NOMO-1 treated with DMSO at 0.1 percent for 48 hours (cell line): ENCODE measurements around the gene AK1.
"Not testable (repeated sequence)": the region's sequence is repeated elsewhere in the genome, so short reads cannot be mapped to it uniquely, and the experiment has no call there.

Experiments
- DNase-seq: peaks from one replicate; lab custom pipeline; 2025; ENCODE audit not compliant: unreplicated experiment; lab: John Stamatoyannopoulos, UW

Gene AK1

GRCh38 chr9:127884976-127885490 is 7.6 kb upstream of the AK1 start:
- no peak for DNase-seq

- DNase-seq = no peak
Observed at GRCh38 chr9:127884427-127884911, 7.0 kb upstream of the AK1 start.

GRCh38 chr9:127883959-127884358 is 6.5 kb upstream of the AK1 start:
- DNase-seq = no peak

GRCh38 chr9:127881715-127882114 is 4.2 kb upstream of the AK1 start:
- DNase-seq = not testable (repeated sequence)

GRCh38 chr9:127880143-127880542 is 2.7 kb upstream of the AK1 start:
- no peak for DNase-seq

GRCh38 chr9:127878652-127879390 is 1.3 kb upstream of the AK1 start:
- DNase-seq = no peak

- DNase-seq = no peak
Observed at GRCh38 chr9:127878001-127878651, 651 bp upstream of the AK1 start.

- no peak for DNase-seq
Observed at GRCh38 chr9:127876764-127877562, 512 bp downstream of the AK1 start.

- no peak for DNase-seq
Observed at GRCh38 chr9:127876026-127876763, 1.3 kb downstream of the AK1 start.

GRCh38 chr9:127875306-127875966 is 2.0 kb downstream of the AK1 start:
- no peak for DNase-seq

- no peak for DNase-seq
Observed at GRCh38 chr9:127874301-127875221, 2.9 kb downstream of the AK1 start.

- no peak for DNase-seq
Observed at GRCh38 chr9:127873886-127874285, 3.6 kb downstream of the AK1 start.

- DNase-seq = no peak
Observed at GRCh38 chr9:127873223-127873691, 4.2 kb downstream of the AK1 start.

- DNase-seq = no peak
Observed at GRCh38 chr9:127872369-127873222, 4.9 kb downstream of the AK1 start.

GRCh38 chr9:127871531-127871930 is 5.9 kb downstream of the AK1 start:
- DNase-seq = no peak

GRCh38 chr9:127870887-127871286 is 6.6 kb downstream of the AK1 start:
- DNase-seq = no peak

GRCh38 chr9:127870153-127870491 is 7.4 kb downstream of the AK1 start:
- DNase-seq = not testable (repeated sequence)
